SK-N-SH treated with all-trans-retinoic acid at 6 μM for 48 hours (cell line): ENCODE results near the gene C1GALT1.

Experiments
- ATAC-seq: fragments of 200-7000 bp; cut with Tn5 transposase; 3 replicates; pipeline ENCODE4 v1.9.1; 2020; ENCODE audit warnings: mild to moderate bottlenecking, moderate library complexity
- ARNTL ChIP-seq: fragments of 450-650 bp; formaldehyde crosslinking; IDR thresholded peaks from 2 replicates; pipeline ENCODE4 v1.5.0; 2020; ENCODE audit warnings: low read depth, mild to moderate bottlenecking, moderate library complexity, borderline replicate concordance
- BACH2 ChIP-seq: fragments of 250-450 bp; sonication (Bioruptor Pico); IDR thresholded peaks from 2 replicates; pipeline ENCODE4 v1.9.0; 2021; ENCODE audit warnings: mild to moderate bottlenecking, borderline replicate concordance
- CSDC2 ChIP-seq: fragments of 250-450 bp; sonication (Bioruptor Pico); IDR thresholded peaks from 2 replicates; pipeline ENCODE4 v1.5.0; 2020; ENCODE audit warnings: mild to moderate bottlenecking, moderate library complexity
- ESRRG ChIP-seq: fragments of 250-450 bp; sonication (Bioruptor Pico); IDR thresholded peaks from 2 replicates; pipeline ENCODE4 v1.6.1; 2021; ENCODE audit warnings: mild to moderate bottlenecking
- GLIS3 ChIP-seq: fragments of 250-450 bp; sonication (Bioruptor Pico); IDR thresholded peaks from 2 replicates; pipeline ENCODE4 v1.5.0; 2020; ENCODE audit warnings: mild to moderate bottlenecking, moderate library complexity
- ISL1 ChIP-seq: fragments of 250-450 bp; sonication (Bioruptor Pico); IDR thresholded peaks from 2 replicates; pipeline ENCODE4 v2.1.2; 2022; ENCODE audit warnings: mild to moderate bottlenecking, moderate library complexity
- OSR1 ChIP-seq: fragments of 250-450 bp; sonication (Bioruptor Pico); IDR thresholded peaks from 2 replicates; pipeline ENCODE4 v1.8.0; 2022; ENCODE audit warnings: moderate library complexity, mild to moderate bottlenecking, inconsistent platforms
- POU6F1 ChIP-seq: fragments of 250-450 bp; sonication (Bioruptor Pico); IDR thresholded peaks from 2 replicates; pipeline ENCODE4 v1.8.0; 2021; ENCODE audit warnings: low read depth, mild to moderate bottlenecking, moderate library complexity, borderline replicate concordance
- RARB ChIP-seq: fragments of 250-450 bp; sonication (Bioruptor Pico); IDR thresholded peaks from 2 replicates; pipeline ENCODE4 v1.8.0; 2021; ENCODE audit warnings: mild to moderate bottlenecking, moderate library complexity
- SNAI2 ChIP-seq: fragments of 250-450 bp; sonication (Bioruptor Pico); IDR thresholded peaks from 2 replicates; pipeline ENCODE4 v1.5.0; 2020; ENCODE audit warnings: mild to moderate bottlenecking, moderate library complexity
- TCF4 ChIP-seq: fragments of 250-450 bp; sonication (Bioruptor Pico); IDR thresholded peaks from 2 replicates; pipeline ENCODE4 v1.8.0; 2021; ENCODE audit warnings: mild to moderate bottlenecking, moderate library complexity, borderline replicate concordance
- TOX ChIP-seq: fragments of 250-450 bp; sonication (Bioruptor Pico); IDR thresholded peaks from 2 replicates; pipeline ENCODE4 v1.8.0; 2021; ENCODE audit warnings: mild to moderate bottlenecking, moderate library complexity, borderline replicate concordance
- ZC3H10 ChIP-seq: fragments of 250-450 bp; sonication (Bioruptor Pico); IDR thresholded peaks from 2 replicates; pipeline ENCODE4 v1.5.1; 2021; ENCODE audit warnings: mild to moderate bottlenecking, moderate library complexity
- ZFP3 ChIP-seq: fragments of 250-450 bp; sonication (Bioruptor Pico); IDR thresholded peaks from 2 replicates; pipeline ENCODE4 v1.5.0; 2020; ENCODE audit warnings: mild to moderate bottlenecking, moderate library complexity
- ZFP30 ChIP-seq: fragments of 450-650 bp; formaldehyde crosslinking; IDR thresholded peaks from 2 replicates; pipeline ENCODE4 v1.5.0; 2022; ENCODE audit warnings: mild to moderate bottlenecking, moderate library complexity
- ZNF565 ChIP-seq: fragments of 450-650 bp; formaldehyde crosslinking; conservative IDR thresholded peaks from 2 replicates; pipeline ENCODE4 v1.5.0; 2020; ENCODE audit warnings: low read depth, mild to moderate bottlenecking, moderate library complexity
- ZNF70 ChIP-seq: fragments of 450-650 bp; formaldehyde crosslinking; IDR thresholded peaks from 2 replicates; pipeline ENCODE4 v1.5.0; 2020; ENCODE audit warnings: mild to moderate bottlenecking, moderate library complexity
- ZNF8 ChIP-seq: fragments of 450-650 bp; formaldehyde crosslinking; IDR thresholded peaks from 2 replicates; pipeline ENCODE4 v1.5.0; 2020; ENCODE audit warnings: mild to moderate bottlenecking, moderate library complexity
- TF ChIP-seq, protein P1 (sequence below): fragments of 250-450 bp; sonication (Bioruptor Pico); IDR thresholded peaks from 2 replicates; pipeline ENCODE4 v1.8.0; 2020; ENCODE audit warnings: mild to moderate bottlenecking, moderate library complexity, borderline replicate concordance
- TF ChIP-seq, protein P2 (sequence below): fragments of 250-450 bp; sonication (Bioruptor Pico); IDR thresholded peaks from 2 replicates; pipeline ENCODE4 v1.5.1; 2021; ENCODE audit warnings: mild to moderate bottlenecking, moderate library complexity
- TF ChIP-seq, protein P3 (sequence below): fragments of 250-450 bp; sonication (Bioruptor Pico); IDR thresholded peaks from 2 replicates; pipeline ENCODE4 v1.5.1; 2020; ENCODE audit warnings: low read depth, mild to moderate bottlenecking, moderate library complexity
- TF ChIP-seq, protein P4 (sequence below): fragments of 250-450 bp; sonication (Bioruptor Pico); IDR thresholded peaks from 2 replicates; pipeline ENCODE4 v1.5.0; 2020; ENCODE audit warnings: mild to moderate bottlenecking, moderate library complexity

The C1GALT1 gene

DNA sequence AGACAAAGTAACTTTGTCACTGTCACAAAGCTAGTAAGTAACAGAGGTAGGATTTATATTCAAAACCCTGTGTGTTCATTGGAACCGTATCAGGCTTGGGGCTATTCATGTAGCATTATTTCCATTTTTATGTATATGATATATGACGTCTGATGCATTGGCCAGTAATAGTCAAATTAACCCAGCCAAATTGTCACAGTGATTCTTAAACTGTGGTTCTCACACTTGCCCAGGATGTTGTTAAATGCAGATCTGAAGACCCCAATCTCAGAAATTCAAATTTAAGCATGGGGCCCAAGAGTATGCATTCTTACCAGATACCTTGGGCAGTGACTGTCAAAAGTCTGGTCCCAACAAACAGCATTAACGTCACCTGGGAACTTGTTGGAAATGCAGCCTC, 63.9 kb downstream of the C1GALT1 start:
- TF ChIP-seq ZC3H10 (no peak), TCF4 (no peak), CSDC2 (CRISPR knock-in tag) (no peak), ARNTL (CRISPR knock-in tag) (no peak), ZNF8 (CRISPR knock-in tag) (no peak), ZNF70 (no peak), BACH2 (CRISPR knock-in tag) (no peak), ISL1 (no peak), RARB (CRISPR knock-in tag) (no peak), TOX (no peak), ZNF565 (CRISPR knock-in tag) (no peak), GLIS3 (CRISPR knock-in tag) (no peak), ZFP30 (CRISPR knock-in tag) (no peak), ZFP3 (CRISPR knock-in tag) (no peak)
- TF ChIP-seq, protein P1, sequence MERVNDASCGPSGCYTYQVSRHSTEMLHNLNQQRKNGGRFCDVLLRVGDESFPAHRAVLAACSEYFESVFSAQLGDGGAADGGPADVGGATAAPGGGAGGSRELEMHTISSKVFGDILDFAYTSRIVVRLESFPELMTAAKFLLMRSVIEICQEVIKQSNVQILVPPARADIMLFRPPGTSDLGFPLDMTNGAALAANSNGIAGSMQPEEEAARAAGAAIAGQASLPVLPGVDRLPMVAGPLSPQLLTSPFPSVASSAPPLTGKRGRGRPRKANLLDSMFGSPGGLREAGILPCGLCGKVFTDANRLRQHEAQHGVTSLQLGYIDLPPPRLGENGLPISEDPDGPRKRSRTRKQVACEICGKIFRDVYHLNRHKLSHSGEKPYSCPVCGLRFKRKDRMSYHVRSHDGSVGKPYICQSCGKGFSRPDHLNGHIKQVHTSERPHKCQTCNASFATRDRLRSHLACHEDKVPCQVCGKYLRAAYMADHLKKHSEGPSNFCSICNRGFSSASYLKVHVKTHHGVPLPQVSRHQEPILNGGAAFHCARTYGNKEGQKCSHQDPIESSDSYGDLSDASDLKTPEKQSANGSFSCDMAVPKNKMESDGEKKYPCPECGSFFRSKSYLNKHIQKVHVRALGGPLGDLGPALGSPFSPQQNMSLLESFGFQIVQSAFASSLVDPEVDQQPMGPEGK (CRISPR knock-in tag) = no peak
- TF ChIP-seq, protein P2, sequence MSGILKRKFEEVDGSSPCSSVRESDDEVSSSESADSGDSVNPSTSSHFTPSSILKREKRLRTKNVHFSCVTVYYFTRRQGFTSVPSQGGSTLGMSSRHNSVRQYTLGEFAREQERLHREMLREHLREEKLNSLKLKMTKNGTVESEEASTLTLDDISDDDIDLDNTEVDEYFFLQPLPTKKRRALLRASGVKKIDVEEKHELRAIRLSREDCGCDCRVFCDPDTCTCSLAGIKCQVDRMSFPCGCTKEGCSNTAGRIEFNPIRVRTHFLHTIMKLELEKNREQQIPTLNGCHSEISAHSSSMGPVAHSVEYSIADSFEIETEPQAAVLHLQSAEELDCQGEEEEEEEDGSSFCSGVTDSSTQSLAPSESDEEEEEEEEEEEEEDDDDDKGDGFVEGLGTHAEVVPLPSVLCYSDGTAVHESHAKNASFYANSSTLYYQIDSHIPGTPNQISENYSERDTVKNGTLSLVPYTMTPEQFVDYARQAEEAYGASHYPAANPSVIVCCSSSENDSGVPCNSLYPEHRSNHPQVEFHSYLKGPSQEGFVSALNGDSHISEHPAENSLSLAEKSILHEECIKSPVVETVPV = no peak
- TF ChIP-seq, protein P3, sequence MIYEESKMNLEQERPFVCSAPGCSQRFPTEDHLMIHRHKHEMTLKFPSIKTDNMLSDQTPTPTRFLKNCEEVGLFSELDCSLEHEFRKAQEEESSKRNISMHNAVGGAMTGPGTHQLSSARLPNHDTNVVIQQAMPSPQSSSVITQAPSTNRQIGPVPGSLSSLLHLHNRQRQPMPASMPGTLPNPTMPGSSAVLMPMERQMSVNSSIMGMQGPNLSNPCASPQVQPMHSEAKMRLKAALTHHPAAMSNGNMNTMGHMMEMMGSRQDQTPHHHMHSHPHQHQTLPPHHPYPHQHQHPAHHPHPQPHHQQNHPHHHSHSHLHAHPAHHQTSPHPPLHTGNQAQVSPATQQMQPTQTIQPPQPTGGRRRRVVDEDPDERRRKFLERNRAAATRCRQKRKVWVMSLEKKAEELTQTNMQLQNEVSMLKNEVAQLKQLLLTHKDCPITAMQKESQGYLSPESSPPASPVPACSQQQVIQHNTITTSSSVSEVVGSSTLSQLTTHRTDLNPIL (CRISPR knock-in tag) = no peak
- ATAC-seq = no peak

GRCh38 chr7:7247658-7248057, 65.3 kb downstream of the C1GALT1 start:
- no peak for ATAC-seq
- TF ChIP-seq SNAI2 (CRISPR knock-in tag) (no peak), BACH2 (CRISPR knock-in tag) (no peak), ZC3H10 (no peak), ARNTL (CRISPR knock-in tag) (no peak), ISL1 (no peak), GLIS3 (CRISPR knock-in tag) (no peak), ESRRG (CRISPR knock-in tag) (no peak), ZFP30 (CRISPR knock-in tag) (no peak), POU6F1 (CRISPR knock-in tag) (no peak), ZNF70 (no peak), OSR1 (CRISPR knock-in tag) (no peak), ZNF565 (CRISPR knock-in tag) (no peak)
- TF ChIP-seq, protein P2 = no peak
- TF ChIP-seq, protein P1 (CRISPR knock-in tag) = no peak
- TF ChIP-seq, protein P4, sequence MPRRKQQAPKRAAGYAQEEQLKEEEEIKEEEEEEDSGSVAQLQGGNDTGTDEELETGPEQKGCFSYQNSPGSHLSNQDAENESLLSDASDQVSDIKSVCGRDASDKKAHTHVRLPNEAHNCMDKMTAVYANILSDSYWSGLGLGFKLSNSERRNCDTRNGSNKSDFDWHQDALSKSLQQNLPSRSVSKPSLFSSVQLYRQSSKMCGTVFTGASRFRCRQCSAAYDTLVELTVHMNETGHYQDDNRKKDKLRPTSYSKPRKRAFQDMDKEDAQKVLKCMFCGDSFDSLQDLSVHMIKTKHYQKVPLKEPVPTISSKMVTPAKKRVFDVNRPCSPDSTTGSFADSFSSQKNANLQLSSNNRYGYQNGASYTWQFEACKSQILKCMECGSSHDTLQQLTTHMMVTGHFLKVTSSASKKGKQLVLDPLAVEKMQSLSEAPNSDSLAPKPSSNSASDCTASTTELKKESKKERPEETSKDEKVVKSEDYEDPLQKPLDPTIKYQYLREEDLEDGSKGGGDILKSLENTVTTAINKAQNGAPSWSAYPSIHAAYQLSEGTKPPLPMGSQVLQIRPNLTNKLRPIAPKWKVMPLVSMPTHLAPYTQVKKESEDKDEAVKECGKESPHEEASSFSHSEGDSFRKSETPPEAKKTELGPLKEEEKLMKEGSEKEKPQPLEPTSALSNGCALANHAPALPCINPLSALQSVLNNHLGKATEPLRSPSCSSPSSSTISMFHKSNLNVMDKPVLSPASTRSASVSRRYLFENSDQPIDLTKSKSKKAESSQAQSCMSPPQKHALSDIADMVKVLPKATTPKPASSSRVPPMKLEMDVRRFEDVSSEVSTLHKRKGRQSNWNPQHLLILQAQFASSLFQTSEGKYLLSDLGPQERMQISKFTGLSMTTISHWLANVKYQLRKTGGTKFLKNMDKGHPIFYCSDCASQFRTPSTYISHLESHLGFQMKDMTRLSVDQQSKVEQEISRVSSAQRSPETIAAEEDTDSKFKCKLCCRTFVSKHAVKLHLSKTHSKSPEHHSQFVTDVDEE (CRISPR knock-in tag) = no peak
